Measurements from ENCODE around the gene PLA2G2F. TPM values are rescaled to one million over a fixed set of nuclear protein-coding genes. Genes with fewer than 3 reads are reported as not detected.

PLA2G2F gene
- total RNA-seq, 1 experiment from 2014 or later, result not detected

DNA sequence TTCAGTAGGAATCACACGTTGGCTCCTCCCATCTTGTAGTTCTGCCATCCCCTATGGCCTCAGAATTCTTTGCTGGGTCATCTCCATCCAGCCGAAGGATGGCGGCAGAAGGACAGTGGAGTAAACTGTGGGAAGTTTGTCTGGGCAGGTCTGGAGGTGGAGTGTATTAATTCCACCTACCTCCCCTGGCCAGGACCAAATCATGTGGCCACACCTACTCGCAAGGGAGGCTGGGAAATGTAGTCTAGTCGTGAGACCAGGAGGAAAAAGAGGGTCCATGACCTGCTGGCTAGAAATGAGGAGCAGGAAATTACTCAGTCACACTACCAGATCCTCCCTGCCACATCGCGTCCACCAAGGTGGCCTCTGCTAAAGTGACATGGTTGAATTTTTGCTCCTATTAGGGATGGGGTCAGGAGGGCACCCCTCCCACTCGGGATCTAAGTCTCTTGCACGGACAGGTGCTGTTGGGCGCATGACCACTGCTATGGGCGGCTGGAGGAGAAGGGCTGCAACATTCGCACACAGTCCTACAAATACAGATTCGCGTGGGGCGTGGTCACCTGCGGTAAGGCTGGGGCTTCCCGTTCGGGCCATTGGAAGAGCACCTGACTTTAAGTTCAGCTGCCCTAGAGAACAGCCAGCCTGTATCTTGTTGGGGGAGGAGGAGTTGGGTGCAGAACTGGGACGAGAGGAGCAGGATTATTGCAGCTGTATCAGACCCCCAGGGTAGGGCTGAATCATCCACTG is 49.6 kb upstream of the PLA2G2F start (continued):
- no peak for TF ChIP-seq SMAD4 (CRISPR knock-in tag; IDR thresholded peaks at IDR 0.05)
- TF ChIP-seq, protein P1, sequence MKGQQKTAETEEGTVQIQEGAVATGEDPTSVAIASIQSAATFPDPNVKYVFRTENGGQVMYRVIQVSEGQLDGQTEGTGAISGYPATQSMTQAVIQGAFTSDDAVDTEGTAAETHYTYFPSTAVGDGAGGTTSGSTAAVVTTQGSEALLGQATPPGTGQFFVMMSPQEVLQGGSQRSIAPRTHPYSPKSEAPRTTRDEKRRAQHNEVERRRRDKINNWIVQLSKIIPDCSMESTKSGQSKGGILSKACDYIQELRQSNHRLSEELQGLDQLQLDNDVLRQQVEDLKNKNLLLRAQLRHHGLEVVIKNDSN (CRISPR knock-in tag; IDR thresholded peaks at IDR 0.05), result peak; percentile 81
- no peak for TF ChIP-seq JAZF1 (CRISPR knock-in tag; IDR thresholded peaks at IDR 0.05)
- TF ChIP-seq, protein P2, sequence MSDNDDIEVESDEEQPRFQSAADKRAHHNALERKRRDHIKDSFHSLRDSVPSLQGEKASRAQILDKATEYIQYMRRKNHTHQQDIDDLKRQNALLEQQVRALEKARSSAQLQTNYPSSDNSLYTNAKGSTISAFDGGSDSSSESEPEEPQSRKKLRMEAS (CRISPR knock-in tag; IDR thresholded peaks at IDR 0.05), result 0 out of 2 replicates have a peak, but pooled peaks have one; percentile 21

DNA sequence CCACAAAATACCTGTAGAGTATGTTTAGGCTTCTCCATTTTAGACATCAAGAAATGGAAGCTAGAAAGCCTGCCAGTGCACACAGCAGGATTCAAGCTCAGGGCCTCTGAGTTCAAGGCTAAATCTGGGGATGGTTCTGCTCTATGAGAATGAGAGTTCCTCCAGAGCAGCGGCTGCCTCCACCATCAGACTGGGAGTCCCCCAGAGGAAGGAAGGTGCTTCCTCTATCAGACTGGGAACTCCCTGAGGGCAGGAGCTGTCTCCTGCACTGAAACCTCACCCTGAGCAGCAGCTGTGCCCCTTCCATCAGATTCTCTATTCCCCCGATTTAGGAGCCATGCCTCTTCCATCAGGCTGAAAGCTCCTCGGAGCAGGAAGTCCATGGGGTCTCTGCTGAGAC is 49.0 kb upstream of the PLA2G2F start:
- Mint-ChIP-seq H3K27me3 (ENCODE audit: low read depth) (peaks cover 14% of the 10 kb centered on the region), H3K9me3 (peaks cover 35% of the 10 kb centered on the region), H3K4me1 (peaks cover 5% of the 10 kb centered on the region), H3K36me3 (peaks cover 2% of the 10 kb centered on the region; the same call in 1 of the 2 replicates), H3K27ac (no peak overlapping the region), H3K4me3 (no peak overlapping the region)
- no peak for ATAC-seq
- CTCF ChIA-PET, result interaction anchor here (1.6 kb wide), 1 partner anchor 115 kb away, joined by 5 read pairs; no protein-coding TSS in a partner anchor
- DNase-seq (ENCODE audit: low spot score), result no peak
- POLR2A ChIA-PET, result no interaction called here
- no peak for TF ChIP-seq HMGXB4 (CRISPR knock-in tag; IDR thresholded peaks at IDR 0.05)
- TF ChIP-seq, protein P3, sequence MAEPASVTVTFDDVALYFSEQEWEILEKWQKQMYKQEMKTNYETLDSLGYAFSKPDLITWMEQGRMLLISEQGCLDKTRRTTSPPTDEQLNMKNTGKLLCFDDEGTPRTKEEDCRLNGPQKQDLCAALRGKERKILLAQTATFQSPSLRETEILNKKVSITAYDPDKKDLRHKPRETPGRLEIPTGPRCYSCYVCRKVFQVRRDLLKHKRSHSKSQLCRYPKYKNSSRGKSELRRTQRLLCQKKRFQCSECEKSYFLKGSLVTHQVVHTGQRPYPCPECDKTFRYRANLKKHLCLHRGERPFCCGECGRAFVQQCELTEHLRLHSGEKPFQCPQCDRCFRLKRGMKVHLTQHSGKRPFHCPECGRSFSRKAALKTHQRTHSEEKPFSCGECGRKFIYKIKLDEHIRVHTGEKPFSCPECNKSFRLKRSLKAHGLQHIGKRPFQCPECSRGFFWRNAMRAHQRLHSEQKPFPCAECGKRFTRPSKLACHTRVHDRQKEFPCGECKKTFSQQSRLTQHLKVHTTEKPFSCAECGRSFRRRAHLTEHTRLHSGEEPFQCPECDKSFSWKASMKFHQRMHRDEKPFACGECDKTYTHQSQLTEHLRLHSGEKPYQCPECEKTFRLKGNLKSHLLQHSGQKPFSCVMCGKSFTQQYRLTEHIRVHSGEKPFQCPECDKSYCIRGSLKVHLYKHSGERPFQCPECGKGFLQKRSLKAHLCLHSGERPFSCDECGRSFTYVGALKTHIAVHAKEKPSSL (CRISPR knock-in tag; conservative IDR thresholded peaks at IDR 0.05), result no peak
- TF ChIP-seq ZNF219 (CRISPR knock-in tag; IDR thresholded peaks at IDR 0.05; ENCODE audit: borderline replicate concordance), result no peak
- TF ChIP-seq GTF2I (CRISPR knock-in tag; conservative IDR thresholded peaks at IDR 0.05), result no peak
- no peak for TF ChIP-seq PRRX2 (CRISPR knock-in tag; IDR thresholded peaks at IDR 0.05)

DNA sequence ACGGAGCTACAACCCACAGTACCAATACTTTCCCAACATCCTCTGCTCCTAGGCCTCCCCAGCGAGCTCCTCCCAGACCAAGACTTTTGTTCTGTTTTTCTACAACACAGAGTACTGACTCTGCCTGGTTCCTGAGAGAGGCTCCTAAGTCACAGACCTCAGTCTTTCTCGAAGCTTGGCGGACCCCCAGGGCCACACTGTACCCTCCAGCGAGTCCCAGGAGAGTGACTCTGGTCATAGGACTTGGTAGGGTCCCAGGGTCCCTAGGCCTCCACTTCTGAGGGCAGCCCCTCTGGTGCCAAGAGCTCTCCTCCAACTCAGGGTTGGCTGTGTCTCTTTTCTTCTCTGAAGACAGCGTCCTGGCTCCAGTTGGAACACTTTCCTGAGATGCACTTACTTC is 48.5 kb upstream of the PLA2G2F start:
- Mint-ChIP-seq H3K27me3 (ENCODE audit: low read depth) (peaks cover 14% of the 10 kb centered on the region), H3K4me3 (no peak overlapping the region), H3K4me1 (peaks cover 5% of the 10 kb centered on the region), H3K27ac (no peak overlapping the region), H3K36me3 (peaks cover 6% of the 10 kb centered on the region; the same call in 1 of the 2 replicates), H3K9me3 (peaks cover 40% of the 10 kb centered on the region)
- DNase-seq (ENCODE audit: low spot score), result no peak
- no peak for ATAC-seq
- ChIA-PET POLR2A (no interaction called here), CTCF (interaction anchor here (1.6 kb wide), 1 partner anchor 116 kb away, joined by 5 read pairs; no protein-coding TSS in a partner anchor)
- TF ChIP-seq MXD4 (CRISPR knock-in tag; IDR thresholded peaks at IDR 0.05; ENCODE audit: borderline replicate concordance), result no peak
- no peak for TF ChIP-seq ZNF423 (CRISPR knock-in tag; IDR thresholded peaks at IDR 0.05)
- no peak for TF ChIP-seq HMGXB4 (CRISPR knock-in tag; IDR thresholded peaks at IDR 0.05)
- TF ChIP-seq NFATC4 (CRISPR knock-in tag; IDR thresholded peaks at IDR 0.05), result no peak
- TF ChIP-seq FOXP1 (CRISPR knock-in tag; IDR thresholded peaks at IDR 0.05; ENCODE audit: borderline replicate concordance), result no peak
- TF ChIP-seq SMAD3 (CRISPR knock-in tag; IDR thresholded peaks at IDR 0.05; ENCODE audit: borderline replicate concordance), result no peak
- TF ChIP-seq NR2C2 (CRISPR knock-in tag; IDR thresholded peaks at IDR 0.05), result no peak
- TF ChIP-seq, protein P4, sequence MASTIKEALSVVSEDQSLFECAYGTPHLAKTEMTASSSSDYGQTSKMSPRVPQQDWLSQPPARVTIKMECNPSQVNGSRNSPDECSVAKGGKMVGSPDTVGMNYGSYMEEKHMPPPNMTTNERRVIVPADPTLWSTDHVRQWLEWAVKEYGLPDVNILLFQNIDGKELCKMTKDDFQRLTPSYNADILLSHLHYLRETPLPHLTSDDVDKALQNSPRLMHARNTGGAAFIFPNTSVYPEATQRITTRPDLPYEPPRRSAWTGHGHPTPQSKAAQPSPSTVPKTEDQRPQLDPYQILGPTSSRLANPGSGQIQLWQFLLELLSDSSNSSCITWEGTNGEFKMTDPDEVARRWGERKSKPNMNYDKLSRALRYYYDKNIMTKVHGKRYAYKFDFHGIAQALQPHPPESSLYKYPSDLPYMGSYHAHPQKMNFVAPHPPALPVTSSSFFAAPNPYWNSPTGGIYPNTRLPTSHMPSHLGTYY (CRISPR knock-in tag; IDR thresholded peaks at IDR 0.05), result no peak
- TF ChIP-seq TCF7 (CRISPR knock-in tag; IDR thresholded peaks at IDR 0.05; ENCODE audit: low read depth), result no peak
- TF ChIP-seq NR1H2 (CRISPR knock-in tag; IDR thresholded peaks at IDR 0.05), result no peak
- no peak for TF ChIP-seq ZNF512 (CRISPR knock-in tag; IDR thresholded peaks at IDR 0.05; ENCODE audit: borderline replicate concordance)
- no peak for TF ChIP-seq E2F1 (CRISPR knock-in tag; IDR thresholded peaks at IDR 0.05)
- TF ChIP-seq PRRX2 (CRISPR knock-in tag; IDR thresholded peaks at IDR 0.05), result no peak
